Progenitor cell of endocrine pancreas (in vitro differentiated cells): ENCODE measurements around the gene GARS1. TPM values are rescaled to one million over a fixed set of nuclear protein-coding genes. Genes with fewer than 3 reads are reported as not detected.
A peak's percentile ranks its signal among the peaks of the same experiment; 100 is the strongest.
"Not testable (repeated sequence)": the region's sequence is repeated elsewhere in the genome, so short reads cannot be mapped to it uniquely, and the experiment has no call there.

Source experiments
- DNase-seq: peaks from one replicate; pipeline ENCODE4 v3.0.0; 2021; ENCODE audit warnings: low spot score; ENCODE audit not compliant: unreplicated experiment
- H3K27ac Mint-ChIP-seq: 2 replicates; pipeline ENCODE4 v1.8.0; 2021; ENCODE audit warnings: mild to moderate bottlenecking, moderate library complexity, mixed read lengths
- H3K27me3 Mint-ChIP-seq: 2 replicates; pipeline ENCODE4 v1.8.0; 2021; ENCODE audit warnings: mixed read lengths
- H3K36me3 Mint-ChIP-seq: 2 replicates; pipeline ENCODE4 v1.8.0; 2022; ENCODE audit warnings: mixed read lengths; ENCODE audit not compliant: insufficient read depth
- H3K4me1 Mint-ChIP-seq: 2 replicates; pipeline ENCODE4 v1.8.0; 2021; ENCODE audit warnings: low read depth, mixed read lengths
- H3K4me3 Mint-ChIP-seq: 2 replicates; pipeline ENCODE4 v1.8.0; 2021; ENCODE audit warnings: low read depth, mild to moderate bottlenecking, moderate library complexity, mixed read lengths
- H3K9me3 Mint-ChIP-seq: 2 replicates; pipeline ENCODE4 v1.8.0; 2021; ENCODE audit warnings: low read depth, mixed read lengths
- total RNA-seq: library from RNA; stranded (reverse); gene quantifications from 2 replicates; pipeline ENCODE4 v1.2.1, GENCODE V29; 2021
- TF ChIP-seq, protein P1 (sequence below): fragments of 200-600 bp; sonication (generic); IDR thresholded peaks from one replicate; pipeline ENCODE4 v1.5.0; 2021; ENCODE audit warnings: antibody characterized with exemption, mild to moderate bottlenecking; ENCODE audit not compliant: unreplicated experiment

Gene GARS1
- total RNA-seq, 1 donor from 2014 or later, result 117 TPM

DNA sequence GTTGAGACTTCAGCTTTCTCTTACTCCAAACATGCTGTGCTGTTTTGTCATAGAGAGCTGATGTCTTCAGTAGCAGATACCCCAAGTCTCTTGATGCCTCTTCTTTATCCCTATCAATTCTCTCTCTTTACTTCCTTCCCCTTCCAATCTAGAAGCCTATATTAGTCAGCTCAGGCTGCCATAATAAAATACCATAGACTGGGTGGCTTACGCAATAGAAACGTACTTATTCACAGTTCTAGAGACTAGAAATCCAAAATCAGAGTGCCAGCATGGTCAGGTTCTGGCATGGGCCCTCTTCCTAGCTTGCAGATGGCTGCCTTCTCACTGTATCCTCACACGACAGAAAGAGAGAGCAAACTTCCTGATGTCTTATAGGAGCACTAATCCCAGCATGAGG lies 9.0 kb upstream of the GARS1 start:
- Mint-ChIP-seq H3K4me1 (no peaks in the 10 kb centered on the region), H3K4me3 (no peak overlapping the region), H3K27me3 (no peaks in the 10 kb centered on the region), H3K27ac (no peak overlapping the region), H3K36me3 (peaks cover 35% of the 10 kb centered on the region), H3K9me3 (peaks cover 5% of the 10 kb centered on the region)
- DNase-seq, result no peak
- TF ChIP-seq, protein P1, sequence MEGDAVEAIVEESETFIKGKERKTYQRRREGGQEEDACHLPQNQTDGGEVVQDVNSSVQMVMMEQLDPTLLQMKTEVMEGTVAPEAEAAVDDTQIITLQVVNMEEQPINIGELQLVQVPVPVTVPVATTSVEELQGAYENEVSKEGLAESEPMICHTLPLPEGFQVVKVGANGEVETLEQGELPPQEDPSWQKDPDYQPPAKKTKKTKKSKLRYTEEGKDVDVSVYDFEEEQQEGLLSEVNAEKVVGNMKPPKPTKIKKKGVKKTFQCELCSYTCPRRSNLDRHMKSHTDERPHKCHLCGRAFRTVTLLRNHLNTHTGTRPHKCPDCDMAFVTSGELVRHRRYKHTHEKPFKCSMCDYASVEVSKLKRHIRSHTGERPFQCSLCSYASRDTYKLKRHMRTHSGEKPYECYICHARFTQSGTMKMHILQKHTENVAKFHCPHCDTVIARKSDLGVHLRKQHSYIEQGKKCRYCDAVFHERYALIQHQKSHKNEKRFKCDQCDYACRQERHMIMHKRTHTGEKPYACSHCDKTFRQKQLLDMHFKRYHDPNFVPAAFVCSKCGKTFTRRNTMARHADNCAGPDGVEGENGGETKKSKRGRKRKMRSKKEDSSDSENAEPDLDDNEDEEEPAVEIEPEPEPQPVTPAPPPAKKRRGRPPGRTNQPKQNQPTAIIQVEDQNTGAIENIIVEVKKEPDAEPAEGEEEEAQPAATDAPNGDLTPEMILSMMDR, result no peak

DNA sequence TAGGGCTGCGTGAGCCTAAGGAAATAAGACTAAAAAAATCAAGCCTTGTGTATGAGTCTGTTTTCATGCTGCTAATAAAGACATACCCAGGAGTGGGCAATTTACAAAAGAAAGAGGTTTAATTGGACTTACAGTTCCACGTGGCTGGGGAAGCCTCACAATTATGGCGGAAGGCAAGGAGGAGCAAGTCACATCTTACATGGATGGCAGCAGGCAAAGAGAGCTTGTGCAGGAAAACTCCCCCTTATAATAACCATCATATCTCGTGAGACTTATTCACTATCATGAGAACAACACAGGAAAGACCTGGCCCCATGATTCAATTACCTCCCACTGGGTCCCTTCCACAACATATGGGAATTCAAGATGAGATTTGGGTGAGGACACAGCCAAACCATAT lies 7.1 kb upstream of the GARS1 start:
- H3K9me3 Mint-ChIP-seq, H3K27me3 Mint-ChIP-seq, H3K4me1 Mint-ChIP-seq, H3K4me3 Mint-ChIP-seq, DNase-seq, H3K27ac Mint-ChIP-seq: not testable (repeated sequence)
- H3K36me3 Mint-ChIP-seq, result peaks cover 30% of the 10 kb centered on the region

DNA sequence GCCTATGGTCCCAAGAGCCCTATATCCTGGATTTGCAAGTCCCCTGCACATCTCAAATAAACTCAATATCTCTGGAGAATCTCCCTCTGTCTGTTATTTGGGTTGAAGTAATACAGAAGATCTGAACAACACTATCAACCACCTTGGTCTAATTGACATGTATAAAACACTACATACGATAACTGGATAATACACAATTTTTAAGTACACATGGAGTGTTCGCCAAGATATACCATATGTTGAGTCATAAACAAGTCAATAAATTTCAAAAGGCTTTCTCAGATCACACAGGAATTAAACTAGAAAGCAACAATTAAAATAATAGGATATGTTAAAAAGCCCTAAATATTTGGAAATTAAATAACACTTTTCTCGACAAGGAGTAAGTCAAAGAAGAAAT lies 5.6 kb upstream of the GARS1 start:
- peaks cover 17% of the 10 kb centered on the region for H3K36me3 Mint-ChIP-seq

DNA sequence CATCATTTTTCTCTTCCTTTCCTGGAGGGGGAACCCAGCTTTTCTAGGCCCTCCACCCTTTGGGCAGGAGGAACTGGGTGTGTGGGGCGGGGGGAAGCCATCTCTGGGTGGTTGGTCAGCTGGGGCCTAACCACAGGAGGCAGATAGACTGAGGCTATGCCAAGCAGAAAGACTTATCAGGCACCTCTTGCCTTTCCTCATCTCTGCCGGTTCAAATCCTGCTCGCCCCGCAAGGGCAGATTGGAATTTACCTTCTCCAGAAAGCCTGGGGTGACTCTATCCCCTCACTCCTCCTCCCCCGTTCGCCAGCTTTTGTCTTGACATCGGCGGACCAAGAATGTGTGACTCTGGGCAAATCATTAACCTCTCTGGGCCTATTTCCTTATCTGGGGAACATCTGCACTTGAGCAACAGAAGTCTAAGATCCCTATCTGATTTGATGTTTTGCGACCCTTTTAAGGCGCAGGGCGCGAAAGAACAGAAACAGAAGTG lies 584 bp upstream of the GARS1 start:
- Mint-ChIP-seq H3K4me1 (peaks cover 18% of the 10 kb centered on the region), H3K27ac (peak overlapping the region; percentile 98), H3K9me3 (no peaks in the 10 kb centered on the region), H3K27me3 (no peaks in the 10 kb centered on the region), H3K4me3 (peak overlapping the region; percentile 99), H3K36me3 (peaks cover 2% of the 10 kb centered on the region)
- peak; percentile 27 for DNase-seq
- TF ChIP-seq, protein P1, result no peak

More for the DNA sequence above, 5.6 kb upstream of the GARS1 start:
- TF ChIP-seq, protein P1, result no peak
- no peak overlapping the region for H3K27ac Mint-ChIP-seq
- no peak overlapping the region for H3K4me3 Mint-ChIP-seq
- H3K27me3 Mint-ChIP-seq, result no peaks in the 10 kb centered on the region
- DNase-seq, result no peak
- peaks cover 6% of the 10 kb centered on the region for H3K4me1 Mint-ChIP-seq
- H3K9me3 Mint-ChIP-seq, result peaks cover 5% of the 10 kb centered on the region

DNA sequence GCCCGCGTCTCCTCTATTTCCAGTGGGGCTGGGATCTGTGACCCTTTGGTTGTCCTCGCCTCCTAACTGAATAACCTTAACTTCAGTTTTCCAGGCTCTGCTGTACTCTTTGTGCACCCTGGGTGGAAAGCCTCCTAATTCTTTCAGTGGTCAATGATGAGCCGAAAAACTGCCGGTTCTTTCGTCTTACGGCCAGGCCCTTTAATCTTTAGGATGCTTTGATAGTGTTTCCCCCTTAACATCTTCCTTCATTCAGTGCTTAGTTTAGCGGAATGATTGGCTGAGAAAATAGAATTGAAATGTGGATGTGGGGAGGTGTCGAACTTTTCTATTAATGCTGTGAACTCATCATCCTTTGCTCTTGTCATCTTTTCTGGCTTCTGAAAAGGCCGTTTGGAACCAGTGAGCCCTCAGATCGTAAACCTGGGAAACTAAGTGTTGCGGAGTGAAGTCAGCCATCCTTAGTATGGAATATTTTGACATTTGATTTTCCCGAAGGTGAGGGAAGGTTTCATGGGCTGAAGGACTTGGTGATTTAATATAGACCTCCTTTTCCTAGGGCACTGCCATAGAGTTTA lies 847 bp downstream of the GARS1 start:
- TF ChIP-seq, protein P1, result no peak
- Mint-ChIP-seq H3K27ac (peak overlapping the region; percentile 98), H3K4me1 (peaks cover 18% of the 10 kb centered on the region), H3K27me3 (no peaks in the 10 kb centered on the region), H3K4me3 (peak overlapping the region; percentile 99), H3K36me3 (peaks cover 11% of the 10 kb centered on the region), H3K9me3 (no peaks in the 10 kb centered on the region)
- no peak for DNase-seq

DNA sequence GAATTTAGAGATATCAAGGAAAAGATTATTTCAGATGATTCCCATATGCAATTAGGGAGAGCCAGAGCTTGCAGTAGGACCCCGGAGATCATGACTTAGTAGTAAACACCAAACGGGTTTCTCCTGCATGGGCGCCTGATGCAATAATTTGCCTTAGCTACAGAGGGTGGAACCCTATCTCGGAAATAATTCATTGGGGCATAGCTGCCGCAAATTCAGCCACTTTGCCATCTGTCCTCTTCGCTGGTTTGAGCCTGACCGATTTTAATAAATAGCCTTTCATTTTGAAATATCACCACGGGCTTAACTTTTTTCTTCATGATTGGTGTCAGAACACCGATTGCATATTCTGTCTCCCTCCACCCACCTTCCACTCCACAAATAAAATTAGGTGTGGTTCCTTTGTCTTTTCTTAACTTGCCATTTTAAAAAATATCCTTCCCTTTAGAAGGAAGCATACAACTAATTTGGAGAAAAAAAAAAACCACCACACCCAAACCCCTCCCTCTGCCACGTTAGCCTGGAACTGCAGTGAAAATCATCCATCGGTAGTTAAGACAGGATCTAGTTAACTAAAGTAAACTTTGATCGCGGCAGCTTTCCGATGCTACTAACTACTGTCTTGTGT lies 1.4 kb downstream of the GARS1 start:
- Mint-ChIP-seq H3K36me3 (peaks cover 14% of the 10 kb centered on the region), H3K4me3 (peak overlapping the region; percentile 99), H3K9me3 (no peaks in the 10 kb centered on the region), H3K4me1 (peaks cover 18% of the 10 kb centered on the region), H3K27me3 (no peaks in the 10 kb centered on the region), H3K27ac (peak overlapping the region; percentile 98)
- no peak for DNase-seq
- TF ChIP-seq, protein P1, result no peak
